ENCODE data around the gene MAGI3. TPM values are rescaled to one million over a fixed set of nuclear protein-coding genes. Genes with fewer than 3 reads are reported as not detected.

MAGI3 gene
- total RNA-seq, 1 donor from 2014 or later = 17.6 TPM

DNA sequence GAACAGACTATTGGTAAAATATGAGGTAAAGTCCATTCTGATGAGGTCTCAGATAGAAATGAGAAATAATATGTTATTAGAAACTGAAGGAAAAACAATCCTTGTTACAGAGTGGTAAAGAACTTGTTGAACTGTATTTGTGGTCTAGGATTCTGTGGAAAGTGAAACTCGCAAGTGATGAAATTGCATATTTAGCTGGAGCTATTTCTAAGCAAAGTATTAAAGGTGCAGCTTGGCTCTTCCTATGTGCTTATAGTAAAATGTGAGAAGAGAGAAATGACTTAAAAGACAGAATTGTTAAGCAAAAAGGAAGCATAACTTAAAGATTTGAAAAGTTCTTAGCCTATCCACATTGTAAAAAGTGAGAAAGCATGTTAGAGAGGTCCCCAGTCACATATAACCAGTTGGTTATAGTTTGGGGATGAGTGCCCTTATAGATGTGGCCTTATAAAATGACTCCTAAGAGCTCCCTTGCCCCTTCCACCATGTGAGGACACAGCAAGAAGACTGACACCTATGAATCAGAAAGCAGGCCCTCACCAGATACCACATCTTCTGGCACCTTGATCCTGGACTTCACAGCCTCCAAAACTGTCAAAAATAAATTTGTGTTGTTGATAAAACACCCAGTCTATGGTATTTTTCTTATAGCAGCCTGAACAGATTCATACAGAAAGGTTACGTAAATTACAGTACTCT is 344.2 kb downstream of the MAGI3 start:
- Mint-ChIP-seq H3K27me3 (ENCODE audit: low read depth) (no peaks in the 10 kb centered on the region), H3K9me3 (no peaks in the 10 kb centered on the region), H3K4me3 (no peak overlapping the region), H3K36me3 (ENCODE audit: low read depth) (peaks cover 17% of the 10 kb centered on the region), H3K27ac (ENCODE audit: unreplicated experiment) (peak overlapping the region; percentile 43), H3K4me1 (no peaks in the 10 kb centered on the region)
- TF ChIP-seq, protein P1, sequence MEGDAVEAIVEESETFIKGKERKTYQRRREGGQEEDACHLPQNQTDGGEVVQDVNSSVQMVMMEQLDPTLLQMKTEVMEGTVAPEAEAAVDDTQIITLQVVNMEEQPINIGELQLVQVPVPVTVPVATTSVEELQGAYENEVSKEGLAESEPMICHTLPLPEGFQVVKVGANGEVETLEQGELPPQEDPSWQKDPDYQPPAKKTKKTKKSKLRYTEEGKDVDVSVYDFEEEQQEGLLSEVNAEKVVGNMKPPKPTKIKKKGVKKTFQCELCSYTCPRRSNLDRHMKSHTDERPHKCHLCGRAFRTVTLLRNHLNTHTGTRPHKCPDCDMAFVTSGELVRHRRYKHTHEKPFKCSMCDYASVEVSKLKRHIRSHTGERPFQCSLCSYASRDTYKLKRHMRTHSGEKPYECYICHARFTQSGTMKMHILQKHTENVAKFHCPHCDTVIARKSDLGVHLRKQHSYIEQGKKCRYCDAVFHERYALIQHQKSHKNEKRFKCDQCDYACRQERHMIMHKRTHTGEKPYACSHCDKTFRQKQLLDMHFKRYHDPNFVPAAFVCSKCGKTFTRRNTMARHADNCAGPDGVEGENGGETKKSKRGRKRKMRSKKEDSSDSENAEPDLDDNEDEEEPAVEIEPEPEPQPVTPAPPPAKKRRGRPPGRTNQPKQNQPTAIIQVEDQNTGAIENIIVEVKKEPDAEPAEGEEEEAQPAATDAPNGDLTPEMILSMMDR (conservative IDR thresholded peaks at IDR 0.05) = no peak
- DNase-seq (ENCODE audit: low read depth, low spot score) = no peak

Data from neural crest cell (in vitro differentiated cells).